GM12878 (cell line): ENCODE data around the gene ADAMTS16. TPM values are rescaled to one million over a fixed set of nuclear protein-coding genes. Genes with fewer than 3 reads are reported as not detected.

ENCODE experiments used
- ATAC-seq: fragments of 200-7000 bp; cut with Tn5 transposase; 3 replicates; pipeline ENCODE4 v1.9.1; 2020; ENCODE audit warnings: mild to moderate bottlenecking, moderate library complexity
- BruUV-seq: library from RNA; stranded (reverse); fragments of 400-500 nt; replicated peaks from 2 replicates; lab custom pipeline; 2021; lab: Mats Ljungman, UMichigan
- CTCF ChIA-PET: fragments of 300-600 bp; sonication (Branson Sonifier 250); formaldehyde crosslinking; extraction: SDS; loops from one replicate; lab custom pipeline; 2021; ENCODE audit warnings: inconsistent platforms; lab: Yijun Ruan, JAX
- POLR2A ChIA-PET: fragments of 350-600 bp; formaldehyde crosslinking; extraction: SDS; loops from one replicate; lab custom pipeline; 2021; ENCODE audit warnings: inconsistent platforms; lab: Charles Lee
- RAD21 ChIA-PET: fragments of 300-600 bp; sonication (Branson Sonifier 250); formaldehyde crosslinking; loops from one replicate; lab custom pipeline; 2023; ENCODE audit warnings: antibody characterized with exemption; ENCODE audit not compliant: unreplicated experiment; lab: Charles Lee
- SMC1A ChIA-PET: fragments of 300-600 bp; sonication (Branson Sonifier 250); formaldehyde crosslinking; loops from one replicate; lab custom pipeline; 2023; ENCODE audit not compliant: unreplicated experiment, uncharacterized antibody; lab: Charles Lee
- DNase-seq: peaks from one replicate; pipeline ENCODE4 v3.0.0-alpha.2; 2011; ENCODE audit warnings: low read depth, low spot score
- FAIRE-seq: peaks from 3 replicates; lab custom pipeline; 2011; peaks lifted over from hg19 to GRCh38; lab: Jason Lieb, UNC
- H2AFZ ChIP-seq: 2 replicates; pipeline ENCODE4 v1.6.0; 2011; ENCODE audit warnings: low read depth, low read length, control low read depth; ENCODE audit not compliant: control insufficient read depth
- H3K27ac ChIP-seq: 2 replicates; pipeline ENCODE4 v1.5.1; 2011; ENCODE audit warnings: control low read depth; ENCODE audit not compliant: control insufficient read depth, insufficient read depth
- H3K27me3 ChIP-seq, 2 experiments: replicated peaks in 1 of 2; 2 replicates each; pipeline versions ENCODE4 v1.6.0 to v1.6.1; 2011; ENCODE audit warnings: low read length in 1 of 2; ENCODE audit not compliant: control insufficient read depth in 2 of 2, insufficient read depth in 2 of 2
- H3K36me3 ChIP-seq, 2 experiments: 2 replicates each; pipeline ENCODE4 v1.5.1; 2011; ENCODE audit warnings: low read length in 1 of 2; ENCODE audit not compliant: control insufficient read depth in 2 of 2, insufficient read depth in 2 of 2
- H3K4me1 ChIP-seq: 2 replicates; pipeline ENCODE4 v1.6.1; 2011; ENCODE audit warnings: mild to moderate bottlenecking, low read length, moderate library complexity, mixed read lengths; ENCODE audit not compliant: control insufficient read depth, insufficient read depth
- H3K4me2 ChIP-seq: 2 replicates; pipeline ENCODE4 v1.6.0; 2011; ENCODE audit warnings: control low read depth; ENCODE audit not compliant: control insufficient read depth, insufficient read depth
- H3K4me3 ChIP-seq: fragments of 200-600 bp; sonication (generic); 2 replicates; pipeline ENCODE4 v1.5.1; 2016
- H3K79me2 ChIP-seq: 2 replicates; pipeline ENCODE4 v1.6.0; 2011; ENCODE audit warnings: low read length; ENCODE audit not compliant: control insufficient read depth, insufficient read depth
- H3K9ac ChIP-seq: 2 replicates; pipeline ENCODE4 v1.8.0; 2011; ENCODE audit warnings: low read length, control low read depth, mixed read lengths; ENCODE audit not compliant: control insufficient read depth, insufficient read depth
- H3K9me3 ChIP-seq: replicated peaks from 3 replicates; pipeline ENCODE4 v1.5.1; 2011; ENCODE audit warnings: mild to moderate bottlenecking, low read length; ENCODE audit not compliant: control insufficient read depth, insufficient read depth
- H4K20me1 ChIP-seq: 2 replicates; pipeline ENCODE4 v1.6.0; 2011; ENCODE audit not compliant: control insufficient read depth, insufficient read depth
- FOXM1 ChIP-seq: IDR thresholded peaks from 2 replicates; pipeline ENCODE4 v1.6.1; 2012; ENCODE audit warnings: low read depth, mild to moderate bottlenecking, inconsistent platforms, low read length, moderate library complexity
- IRF5 ChIP-seq: fragments of 450-650 bp; IDR thresholded peaks from 2 replicates; pipeline ENCODE4 v1.6.1; 2017; ENCODE audit warnings: borderline replicate concordance
- NBN ChIP-seq: fragments of 450-650 bp; IDR thresholded peaks from 2 replicates; pipeline ENCODE4 v1.6.1; 2016
- NFXL1 ChIP-seq: fragments of 450-650 bp; IDR thresholded peaks from 2 replicates; pipeline ENCODE4 v1.6.1; 2017; ENCODE audit warnings: antibody characterized with exemption, mild to moderate bottlenecking, borderline replicate concordance
- NFYB ChIP-seq: IDR thresholded peaks from 2 replicates; pipeline ENCODE4 v1.6.1; 2011; ENCODE audit warnings: low read depth, mild to moderate bottlenecking, low read length, improper control_type of control experiment, moderate library complexity; ENCODE audit not compliant: insufficient read depth
- PML ChIP-seq: IDR thresholded peaks from 2 replicates; pipeline ENCODE4 v1.6.1; 2012; ENCODE audit warnings: low read length, inconsistent platforms
- POU2F2 ChIP-seq: IDR thresholded peaks from 3 replicates; pipeline ENCODE4 v1.6.1; 2011; ENCODE audit warnings: low read depth, mild to moderate bottlenecking, low read length, borderline replicate concordance
- RB1 ChIP-seq: fragments of 450-650 bp; formaldehyde crosslinking; IDR thresholded peaks from 2 replicates; pipeline ENCODE4 v1.6.1; 2017; ENCODE audit warnings: mild to moderate bottlenecking, borderline replicate concordance
- RUNX3 ChIP-seq: IDR thresholded peaks from 2 replicates; pipeline ENCODE4 v1.6.1; 2012; ENCODE audit warnings: low read length, inconsistent platforms
- TAF1 ChIP-seq: IDR thresholded peaks from 2 replicates; pipeline ENCODE4 v1.6.1; 2011; ENCODE audit warnings: mild to moderate bottlenecking, low read depth, low read length, borderline replicate concordance
- YBX1 ChIP-seq: fragments of 450-650 bp; IDR thresholded peaks from 2 replicates; pipeline ENCODE4 v1.6.1; 2016; ENCODE audit warnings: antibody characterized with exemption
- ZBTB40 ChIP-seq: fragments of 450-650 bp; IDR thresholded peaks from 2 replicates; pipeline ENCODE4 v1.6.1; 2016; ENCODE audit warnings: mild to moderate bottlenecking, moderate library complexity, borderline replicate concordance
- ZNF24 ChIP-seq: fragments of 450-650 bp; IDR thresholded peaks from 2 replicates; pipeline ENCODE4 v1.6.1; 2017; ENCODE audit warnings: antibody characterized with exemption, mild to moderate bottlenecking
- WGBS: methylation state at CpG from one replicate; pipeline ENCODE4 v1.1.6; 2016; ENCODE audit warnings: low lambda C conversion rate; ENCODE audit not compliant: insufficient replicate concordance, insufficient coverage; ENCODE audit errors: missing lambda C conversion rate; 5-methylcytosine and 5-hydroxymethylcytosine counted together
- in situ Hi-C: fragments of 300-500 bp; cut with MboI; formaldehyde crosslinking; loops from 9 replicates; pipeline ENCODE4 v1.14.3; 2018; ENCODE audit warnings: mixed read lengths
- intact Hi-C: fragments of 100-400 bp; cut with micrococcal nuclease; formaldehyde crosslinking; loops from one replicate; pipeline ENCODE4 v1.14.2; 2022; ENCODE audit not compliant: unreplicated experiment
- polyA plus RNA-seq, 11 experiments: library from polyadenylated mRNA; depleted of rRNA in 4 of 11; unstranded in 6 of 11; stranded (reverse) in 5 of 11; fragments of >200 nt; fragmentation: Nextera tagmentation in 4 of 11; fragmentation: Illumina TruSeq in 1 of 11; extraction: Ambion mirVana in 4 of 11; extraction: Trizol in 1 of 11; gene quantifications; 1 replicate in 1 of 11; 2 replicates in 10 of 11; pipeline versions ENCODE4 v1.2.1 to v1.2.3, GENCODE V29; 2011 to 2016; ENCODE audit warnings: inconsistent platforms in 2 of 11, missing spikeins in 2 of 11, low read depth in 1 of 11
- total RNA-seq, 4 experiments: library from RNA; depleted of rRNA in 3 of 4; stranded (reverse); fragments of >200 nt in 3 of 4; fragmentation: Illumina TruSeq in 1 of 4; extraction: Trizol in 1 of 4; gene quantifications; 2 replicates each; pipeline versions ENCODE4 v1.2.1 to v1.2.3, GENCODE V29; 2013 to 2021
- TF ChIP-seq, protein P1 (sequence below): IDR thresholded peaks from 2 replicates; pipeline ENCODE4 v1.6.1; 2012; ENCODE audit warnings: improper control_type of control experiment, low read depth, low read length; ENCODE audit not compliant: insufficient replicate concordance

The ADAMTS16 gene
- total and polyA plus RNA-seq, 10 of the 15 experiments (the other 5 are each of a cell fraction or from before 2014, with no cell fraction given), result 0.04 TPM; not detected in 9

DNA sequence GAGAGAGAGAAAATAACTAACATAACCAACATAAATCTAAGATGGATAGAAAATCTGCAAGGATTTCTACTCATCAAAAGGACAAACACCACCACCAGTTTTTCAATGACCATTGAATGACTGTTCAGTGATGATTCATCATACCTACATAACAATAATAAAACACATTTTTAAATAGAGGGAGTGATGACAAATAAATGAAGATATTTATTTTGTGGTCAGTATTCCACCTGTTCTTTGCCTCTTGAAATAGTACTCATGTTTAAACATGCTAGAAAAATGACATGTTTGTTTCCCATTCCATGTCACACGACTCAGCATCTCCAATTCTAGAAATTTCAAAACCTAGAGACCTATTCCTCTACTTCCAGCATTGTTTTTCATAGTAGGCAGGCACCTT, 34.6 kb upstream of the ADAMTS16 start:
- Histone ChIP-seq H2AFZ (no peak overlapping the region), H3K4me2 (no peak overlapping the region), H4K20me1 (no peaks in the 10 kb centered on the region), H3K9me3 (no peaks in the 10 kb centered on the region), H3K4me1 (no peaks in the 10 kb centered on the region), H3K36me3 (no peaks in the 10 kb centered on the region), H3K9ac (no peak overlapping the region), H3K27ac (no peak overlapping the region), H3K4me3 (no peak overlapping the region), H3K79me2 (no peaks in the 10 kb centered on the region), H3K27me3 (no peaks in the 10 kb centered on the region)
- ATAC-seq (no peak), DNase-seq (no peak), FAIRE-seq (no peak)
- in situ Hi-C loops, result no loop called here
- WGBS, result 0% methylated on average over 1 of the region's 1 CpG
- ChIA-PET CTCF (no interaction called here), POLR2A (no interaction called here), RAD21 (no interaction called here), SMC1A (no interaction called here)
- intact Hi-C loops, result no loop called here
- no TSS peak for BruUV-seq
- TF ChIP-seq POU2F2, result no peak
- no peak for TF ChIP-seq NFXL1
- TF ChIP-seq NBN, result no peak
- TF ChIP-seq ZBTB40, result no peak
- TF ChIP-seq, protein P1, sequence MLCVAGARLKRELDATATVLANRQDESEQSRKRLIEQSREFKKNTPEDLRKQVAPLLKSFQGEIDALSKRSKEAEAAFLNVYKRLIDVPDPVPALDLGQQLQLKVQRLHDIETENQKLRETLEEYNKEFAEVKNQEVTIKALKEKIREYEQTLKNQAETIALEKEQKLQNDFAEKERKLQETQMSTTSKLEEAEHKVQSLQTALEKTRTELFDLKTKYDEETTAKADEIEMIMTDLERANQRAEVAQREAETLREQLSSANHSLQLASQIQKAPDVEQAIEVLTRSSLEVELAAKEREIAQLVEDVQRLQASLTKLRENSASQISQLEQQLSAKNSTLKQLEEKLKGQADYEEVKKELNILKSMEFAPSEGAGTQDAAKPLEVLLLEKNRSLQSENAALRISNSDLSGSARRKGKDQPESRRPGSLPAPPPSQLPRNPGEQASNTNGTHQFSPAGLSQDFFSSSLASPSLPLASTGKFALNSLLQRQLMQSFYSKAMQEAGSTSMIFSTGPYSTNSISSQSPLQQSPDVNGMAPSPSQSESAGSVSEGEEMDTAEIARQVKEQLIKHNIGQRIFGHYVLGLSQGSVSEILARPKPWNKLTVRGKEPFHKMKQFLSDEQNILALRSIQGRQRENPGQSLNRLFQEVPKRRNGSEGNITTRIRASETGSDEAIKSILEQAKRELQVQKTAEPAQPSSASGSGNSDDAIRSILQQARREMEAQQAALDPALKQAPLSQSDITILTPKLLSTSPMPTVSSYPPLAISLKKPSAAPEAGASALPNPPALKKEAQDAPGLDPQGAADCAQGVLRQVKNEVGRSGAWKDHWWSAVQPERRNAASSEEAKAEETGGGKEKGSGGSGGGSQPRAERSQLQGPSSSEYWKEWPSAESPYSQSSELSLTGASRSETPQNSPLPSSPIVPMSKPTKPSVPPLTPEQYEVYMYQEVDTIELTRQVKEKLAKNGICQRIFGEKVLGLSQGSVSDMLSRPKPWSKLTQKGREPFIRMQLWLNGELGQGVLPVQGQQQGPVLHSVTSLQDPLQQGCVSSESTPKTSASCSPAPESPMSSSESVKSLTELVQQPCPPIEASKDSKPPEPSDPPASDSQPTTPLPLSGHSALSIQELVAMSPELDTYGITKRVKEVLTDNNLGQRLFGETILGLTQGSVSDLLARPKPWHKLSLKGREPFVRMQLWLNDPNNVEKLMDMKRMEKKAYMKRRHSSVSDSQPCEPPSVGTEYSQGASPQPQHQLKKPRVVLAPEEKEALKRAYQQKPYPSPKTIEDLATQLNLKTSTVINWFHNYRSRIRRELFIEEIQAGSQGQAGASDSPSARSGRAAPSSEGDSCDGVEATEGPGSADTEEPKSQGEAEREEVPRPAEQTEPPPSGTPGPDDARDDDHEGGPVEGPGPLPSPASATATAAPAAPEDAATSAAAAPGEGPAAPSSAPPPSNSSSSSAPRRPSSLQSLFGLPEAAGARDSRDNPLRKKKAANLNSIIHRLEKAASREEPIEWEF, result no peak
- TF ChIP-seq PML, result no peak
- no peak for TF ChIP-seq TAF1
- no peak for TF ChIP-seq NFYB
- no peak for TF ChIP-seq ZNF24
- TF ChIP-seq YBX1, result no peak
- TF ChIP-seq IRF5, result no peak
- no peak for TF ChIP-seq RUNX3
- TF ChIP-seq RB1, result no peak
- TF ChIP-seq FOXM1, result no peak
